Epithelial cell of esophagus (primary cell): ENCODE results near the gene NOTCH1.
A peak's percentile ranks its signal among the peaks of the same experiment; 100 is the strongest.

Experiments used
- DNase-seq: peaks from one replicate; pipeline ENCODE4 v3.0.0; 2010; ENCODE audit warnings: low read depth
- H3K4me3 ChIP-seq: 2 replicates; pipeline ENCODE4 v1.5.1; 2011; ENCODE audit warnings: mild to moderate bottlenecking, low read length, control low read depth
- CTCF ChIP-seq: IDR thresholded peaks from 2 replicates; pipeline ENCODE4 v1.5.1; 2011; ENCODE audit warnings: low read depth, mild to moderate bottlenecking, low read length, control low read depth, inconsistent platforms; ENCODE audit not compliant: insufficient read depth; ENCODE audit errors: missing control alignments

The NOTCH1 gene

DNA sequence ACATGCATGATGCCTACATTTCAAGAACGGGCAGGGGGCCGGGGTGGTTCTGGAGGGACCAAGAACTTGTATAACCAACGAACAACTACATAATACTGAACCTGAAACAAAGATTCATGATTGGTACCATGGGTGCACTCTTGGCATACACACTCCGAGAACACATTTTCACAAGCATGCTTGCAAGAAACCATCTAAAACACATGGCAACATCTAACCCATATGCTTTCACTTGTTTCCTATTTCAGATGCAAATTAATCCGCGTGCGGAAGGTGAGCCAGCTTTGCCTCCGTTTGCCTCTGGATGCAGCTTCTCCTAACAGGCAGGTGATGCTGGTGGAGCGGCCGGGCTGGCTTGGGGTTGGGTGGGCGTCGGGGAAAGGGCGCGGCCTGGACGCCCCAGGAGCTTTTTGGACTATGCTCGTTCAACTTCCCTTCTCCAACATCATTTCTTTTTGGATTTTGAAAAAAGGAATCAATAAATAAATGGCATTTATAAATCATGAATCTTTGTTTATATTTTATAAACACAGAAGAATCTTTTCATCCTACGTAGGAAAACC, 50.5 kb downstream of the NOTCH1 start:
- no peak for TF ChIP-seq CTCF
- no peak for DNase-seq
- H3K4me3 ChIP-seq, result no peak overlapping the region

DNA sequence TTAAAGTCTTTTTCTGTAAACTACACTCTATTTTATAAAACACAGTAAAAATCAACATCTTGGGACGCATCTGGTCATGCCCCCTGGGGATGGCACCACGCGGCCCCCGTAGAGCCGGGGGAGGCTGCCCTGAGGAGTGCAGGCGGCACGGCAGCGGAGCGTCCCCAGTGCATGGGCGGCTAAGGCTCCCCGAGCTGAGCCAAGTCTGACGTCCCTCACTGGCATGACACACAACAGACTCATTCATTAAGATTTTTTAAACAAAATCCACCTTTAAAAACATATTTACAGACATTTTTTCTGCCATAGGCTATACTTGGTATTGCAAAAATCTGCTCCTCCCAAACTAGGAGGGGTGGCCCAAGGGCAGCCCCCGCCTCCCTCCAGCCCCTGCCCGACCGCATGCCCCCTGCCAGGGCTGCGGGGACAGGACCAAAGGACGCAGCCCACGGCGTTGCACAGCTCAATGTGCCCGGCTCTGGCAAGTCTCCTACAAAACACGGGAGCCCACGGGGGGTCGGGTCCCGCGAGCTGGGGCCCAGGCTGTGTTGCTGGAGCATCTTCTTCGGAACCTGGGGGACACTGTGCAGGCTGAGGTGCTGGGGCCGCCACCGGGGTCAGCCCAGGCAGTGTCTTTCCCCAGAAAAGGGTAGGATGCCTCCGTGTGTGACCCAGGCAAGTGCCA, 51.2 kb downstream of the NOTCH1 start:
- TF ChIP-seq CTCF, result no peak
- DNase-seq, result no peak
- no peak overlapping the region for H3K4me3 ChIP-seq

GRCh38 chr9:136494012-136494411, 51.8 kb downstream of the NOTCH1 start:
- DNase-seq, result no peak
- no peak for TF ChIP-seq CTCF
- no peak overlapping the region for H3K4me3 ChIP-seq

- no peak for TF ChIP-seq CTCF
- no peak for DNase-seq
- no peak overlapping the region for H3K4me3 ChIP-seq
Observed at GRCh38 chr9:136493567-136493971, 52.3 kb downstream of the NOTCH1 start.

DNA sequence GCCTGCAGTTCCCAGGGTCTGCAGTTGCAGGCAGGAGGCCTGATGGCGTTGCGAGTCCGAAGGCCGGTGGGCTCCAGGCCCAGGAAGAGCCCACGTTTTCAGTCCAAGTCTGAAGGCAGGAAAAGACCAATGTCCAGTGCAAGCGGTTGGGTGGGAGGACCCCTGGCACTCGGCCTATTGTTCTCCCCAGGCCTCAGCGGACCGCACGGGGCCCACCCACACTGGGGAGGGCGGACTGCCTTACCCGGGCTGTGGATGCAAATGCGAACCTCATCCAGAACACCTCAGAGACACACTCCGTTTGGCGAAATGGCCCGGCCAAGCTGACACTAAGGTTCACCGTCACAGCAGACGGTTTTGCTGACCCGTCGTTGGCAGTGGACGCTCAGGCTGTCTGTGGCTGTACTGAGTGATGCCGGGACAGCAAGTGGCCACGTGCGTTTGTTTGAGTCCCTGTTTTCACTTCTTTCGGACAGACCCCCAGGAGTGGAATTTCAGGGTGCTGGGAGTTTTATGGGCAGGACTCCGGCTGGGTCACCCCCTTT, 52.8 kb downstream of the NOTCH1 start:
- no peak for TF ChIP-seq CTCF
- no peak for DNase-seq
- no peak overlapping the region for H3K4me3 ChIP-seq

GRCh38 chr9:136489731-136490130, 56.1 kb downstream of the NOTCH1 start:
- H3K4me3 ChIP-seq, result no peak overlapping the region
- peak; percentile 3 for TF ChIP-seq CTCF
- DNase-seq, result no peak
